H1 (cell line): ENCODE results near the gene PAK5.

Source experiments
- EZH2 ChIP-seq: fragments of 200-600 bp; sonication (generic); IDR thresholded peaks from 2 replicates; pipeline ENCODE4 v1.7.1; 2012; ENCODE audit warnings: low read depth, mild to moderate bottlenecking, moderate library complexity, low read length, inconsistent platforms; ENCODE audit not compliant: severe bottlenecking
- GABPA ChIP-seq: IDR thresholded peaks from 2 replicates; pipeline ENCODE4 v1.6.1; 2011; ENCODE audit warnings: mild to moderate bottlenecking, low read length, moderate library complexity, borderline replicate concordance; ENCODE audit not compliant: insufficient read depth
- POLR2A ChIP-seq, 2 experiments: IDR thresholded peaks; 1 replicate in 1 of 2; 2 replicates in 1 of 2; pipeline ENCODE4 v1.6.1; 2011; ENCODE audit warnings: low read depth in 2 of 2, low read length in 2 of 2, mild to moderate bottlenecking in 2 of 2; ENCODE audit errors: control extremely low read depth in 1 of 2
- POLR2AphosphoS5 ChIP-seq: IDR thresholded peaks from 2 replicates; pipeline ENCODE4 v1.6.1; 2011; ENCODE audit warnings: low read depth, low read length
- RAD21 ChIP-seq, 2 experiments: IDR thresholded peaks in 1 of 2; conservative IDR thresholded peaks in 1 of 2; 2 replicates each; pipeline ENCODE4 v1.6.1; 2011; ENCODE audit warnings: low read depth in 2 of 2, low read length in 2 of 2, improper control_type of control experiment in 1 of 2, inconsistent platforms in 1 of 2, mild to moderate bottlenecking in 1 of 2, moderate library complexity in 1 of 2
- RFX5 ChIP-seq: IDR thresholded peaks from 2 replicates; pipeline ENCODE4 v1.6.1; 2011; ENCODE audit warnings: low read depth, low read length, improper control_type of control experiment, borderline replicate concordance
- SIX5 ChIP-seq: IDR thresholded peaks from 2 replicates; pipeline ENCODE4 v1.6.1; 2011; ENCODE audit warnings: mild to moderate bottlenecking, low read depth, low read length
- TF ChIP-seq, protein P1 (sequence below), 3 experiments: IDR thresholded peaks; 1 replicate in 2 of 3; 2 replicates in 1 of 3; pipeline versions ENCODE4 v1.5.1 to v1.6.1; 2011; ENCODE audit warnings: low read length in 3 of 3, mild to moderate bottlenecking in 3 of 3, inconsistent platforms in 2 of 3, low read depth in 1 of 3, moderate library complexity in 1 of 3; ENCODE audit not compliant: insufficient read depth in 1 of 3; ENCODE audit errors: control extremely low read depth in 1 of 3

DNA sequence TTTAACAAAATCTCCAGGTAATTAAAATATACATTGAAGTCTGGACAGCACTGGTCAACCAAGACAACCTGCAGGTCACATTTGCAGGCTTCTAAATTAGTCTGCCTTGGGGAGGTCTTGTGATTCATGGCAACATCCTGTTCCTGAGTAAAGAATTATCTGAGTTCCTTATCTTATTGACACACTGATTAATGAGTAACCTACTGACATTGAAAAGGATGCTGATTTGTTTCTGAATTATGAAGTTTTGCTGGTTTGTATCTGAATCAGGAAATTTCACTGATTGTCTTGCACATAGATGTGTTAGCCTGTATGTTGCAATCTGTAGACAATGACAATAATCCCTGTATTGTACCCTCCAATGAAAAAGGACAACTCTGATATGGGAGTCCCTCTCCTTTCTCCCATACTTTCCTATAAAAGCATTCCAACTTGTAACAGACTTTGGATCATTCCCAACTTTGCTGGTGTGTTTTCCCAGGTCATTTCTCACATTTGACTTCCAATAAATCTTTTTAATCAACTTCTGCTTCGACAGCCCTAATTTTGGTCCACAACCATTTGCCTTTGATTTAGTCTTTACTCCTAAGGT is 244.5 kb downstream of the PAK5 start:
- TF ChIP-seq POLR2A (IDR thresholded peaks at IDR 0.05; ENCODE audit: control extremely low read depth in 1 of 2, low read depth in 2 of 2, low read length in 2 of 2) = no peak
- TF ChIP-seq, protein P1, sequence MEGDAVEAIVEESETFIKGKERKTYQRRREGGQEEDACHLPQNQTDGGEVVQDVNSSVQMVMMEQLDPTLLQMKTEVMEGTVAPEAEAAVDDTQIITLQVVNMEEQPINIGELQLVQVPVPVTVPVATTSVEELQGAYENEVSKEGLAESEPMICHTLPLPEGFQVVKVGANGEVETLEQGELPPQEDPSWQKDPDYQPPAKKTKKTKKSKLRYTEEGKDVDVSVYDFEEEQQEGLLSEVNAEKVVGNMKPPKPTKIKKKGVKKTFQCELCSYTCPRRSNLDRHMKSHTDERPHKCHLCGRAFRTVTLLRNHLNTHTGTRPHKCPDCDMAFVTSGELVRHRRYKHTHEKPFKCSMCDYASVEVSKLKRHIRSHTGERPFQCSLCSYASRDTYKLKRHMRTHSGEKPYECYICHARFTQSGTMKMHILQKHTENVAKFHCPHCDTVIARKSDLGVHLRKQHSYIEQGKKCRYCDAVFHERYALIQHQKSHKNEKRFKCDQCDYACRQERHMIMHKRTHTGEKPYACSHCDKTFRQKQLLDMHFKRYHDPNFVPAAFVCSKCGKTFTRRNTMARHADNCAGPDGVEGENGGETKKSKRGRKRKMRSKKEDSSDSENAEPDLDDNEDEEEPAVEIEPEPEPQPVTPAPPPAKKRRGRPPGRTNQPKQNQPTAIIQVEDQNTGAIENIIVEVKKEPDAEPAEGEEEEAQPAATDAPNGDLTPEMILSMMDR (IDR thresholded peaks at IDR 0.05; ENCODE audit: control extremely low read depth in 1 of 3, insufficient read depth in 1 of 3, low read depth in 1 of 3, low read length in 3 of 3) = no peak
- TF ChIP-seq POLR2AphosphoS5 = no peak
- TF ChIP-seq EZH2 = no peak
- no peak for TF ChIP-seq SIX5
- TF ChIP-seq RAD21 (IDR thresholded peaks at IDR 0.05 in 1 of 2, conservative IDR thresholded peaks at IDR 0.05 in 1 of 2; ENCODE audit: low read depth in 2 of 2, low read length in 2 of 2) = no peak
- TF ChIP-seq GABPA = no peak
- no peak for TF ChIP-seq RFX5
